Coronary artery (tissue), 2 donors: ENCODE results near the gene IGFALS.

Experiments
- DNase-seq: peaks from one replicate; pipeline ENCODE4 v3.0.0-alpha.2; 2017; ENCODE audit warnings: low spot score
- H3K27ac ChIP-seq, 2 donors: fragments of 200-600 bp; sonication (generic); one replicate each; pipeline ENCODE4 v1.5.1; 2016 to 2019
- H3K4me3 ChIP-seq: fragments of 200-600 bp; sonication (generic); 2 replicates; pipeline ENCODE4 v1.5.1; 2016; ENCODE audit warnings: mild to moderate bottlenecking, moderate library complexity
- TF ChIP-seq, protein P1 (sequence below): fragments of 200-600 bp; sonication (generic); IDR thresholded peaks from one replicate; pipeline ENCODE4 v1.5.1; 2019; ENCODE audit warnings: antibody characterized with exemption

The IGFALS gene

DNA sequence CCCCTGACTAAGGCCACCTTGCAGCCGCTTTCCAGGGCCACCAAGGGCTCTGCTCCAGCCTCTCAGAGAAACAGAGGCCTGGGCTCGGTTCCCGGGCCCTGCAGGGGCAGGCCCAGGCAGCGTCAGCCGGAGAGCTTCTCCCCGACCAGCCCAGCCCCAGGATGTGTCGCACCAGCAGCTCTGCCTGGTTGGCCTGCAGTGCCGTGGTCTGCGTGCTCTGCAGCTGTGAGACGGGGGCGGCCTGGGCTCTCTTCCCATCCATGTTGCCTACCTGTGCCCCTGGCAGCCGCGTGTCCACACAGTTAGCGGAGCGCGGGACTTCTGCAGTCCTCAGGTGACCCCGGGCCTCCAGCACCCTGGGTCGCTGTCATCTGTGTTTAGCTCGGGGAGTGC lies 4.8 kb downstream of the IGFALS start:
- no peak overlapping the region for H3K4me3 ChIP-seq
- no peak overlapping the region for H3K27ac ChIP-seq
- TF ChIP-seq, protein P1, sequence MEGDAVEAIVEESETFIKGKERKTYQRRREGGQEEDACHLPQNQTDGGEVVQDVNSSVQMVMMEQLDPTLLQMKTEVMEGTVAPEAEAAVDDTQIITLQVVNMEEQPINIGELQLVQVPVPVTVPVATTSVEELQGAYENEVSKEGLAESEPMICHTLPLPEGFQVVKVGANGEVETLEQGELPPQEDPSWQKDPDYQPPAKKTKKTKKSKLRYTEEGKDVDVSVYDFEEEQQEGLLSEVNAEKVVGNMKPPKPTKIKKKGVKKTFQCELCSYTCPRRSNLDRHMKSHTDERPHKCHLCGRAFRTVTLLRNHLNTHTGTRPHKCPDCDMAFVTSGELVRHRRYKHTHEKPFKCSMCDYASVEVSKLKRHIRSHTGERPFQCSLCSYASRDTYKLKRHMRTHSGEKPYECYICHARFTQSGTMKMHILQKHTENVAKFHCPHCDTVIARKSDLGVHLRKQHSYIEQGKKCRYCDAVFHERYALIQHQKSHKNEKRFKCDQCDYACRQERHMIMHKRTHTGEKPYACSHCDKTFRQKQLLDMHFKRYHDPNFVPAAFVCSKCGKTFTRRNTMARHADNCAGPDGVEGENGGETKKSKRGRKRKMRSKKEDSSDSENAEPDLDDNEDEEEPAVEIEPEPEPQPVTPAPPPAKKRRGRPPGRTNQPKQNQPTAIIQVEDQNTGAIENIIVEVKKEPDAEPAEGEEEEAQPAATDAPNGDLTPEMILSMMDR: no peak
- no peak for DNase-seq

DNA sequence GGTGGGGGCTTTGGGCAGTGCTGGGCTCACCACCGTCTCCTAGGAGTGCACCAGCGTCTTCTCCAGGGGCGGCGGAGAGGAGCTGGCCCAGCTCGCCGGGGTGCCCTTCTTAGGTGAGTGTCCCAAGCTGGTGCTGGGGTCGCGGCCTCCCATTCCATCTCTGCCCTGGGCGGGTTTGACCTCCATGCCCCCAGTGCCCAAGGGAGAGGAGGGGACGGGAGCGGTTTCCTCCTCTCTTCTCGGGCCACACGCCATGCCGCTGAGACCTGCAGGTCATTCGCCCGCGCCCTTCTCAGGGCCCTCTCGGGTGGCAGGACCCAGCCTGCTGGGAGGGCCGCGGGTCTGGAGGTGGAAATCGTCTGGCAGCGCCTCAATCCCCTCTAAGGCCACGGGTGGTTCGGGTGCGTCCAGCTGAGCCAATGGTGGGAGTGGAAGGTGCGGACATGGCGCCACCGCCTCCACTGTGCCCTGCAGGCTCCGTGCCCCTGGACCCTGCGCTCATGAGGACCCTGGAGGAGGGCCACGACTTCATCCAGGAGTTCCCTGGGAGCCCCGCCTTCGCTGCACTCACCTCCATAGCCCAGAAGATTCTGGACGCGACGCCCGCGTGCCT lies 5.3 kb downstream of the IGFALS start:
- DNase-seq: no peak
- TF ChIP-seq, protein P1: no peak
- Histone ChIP-seq H3K27ac (no peak overlapping the region), H3K4me3 (no peak overlapping the region)

DNA sequence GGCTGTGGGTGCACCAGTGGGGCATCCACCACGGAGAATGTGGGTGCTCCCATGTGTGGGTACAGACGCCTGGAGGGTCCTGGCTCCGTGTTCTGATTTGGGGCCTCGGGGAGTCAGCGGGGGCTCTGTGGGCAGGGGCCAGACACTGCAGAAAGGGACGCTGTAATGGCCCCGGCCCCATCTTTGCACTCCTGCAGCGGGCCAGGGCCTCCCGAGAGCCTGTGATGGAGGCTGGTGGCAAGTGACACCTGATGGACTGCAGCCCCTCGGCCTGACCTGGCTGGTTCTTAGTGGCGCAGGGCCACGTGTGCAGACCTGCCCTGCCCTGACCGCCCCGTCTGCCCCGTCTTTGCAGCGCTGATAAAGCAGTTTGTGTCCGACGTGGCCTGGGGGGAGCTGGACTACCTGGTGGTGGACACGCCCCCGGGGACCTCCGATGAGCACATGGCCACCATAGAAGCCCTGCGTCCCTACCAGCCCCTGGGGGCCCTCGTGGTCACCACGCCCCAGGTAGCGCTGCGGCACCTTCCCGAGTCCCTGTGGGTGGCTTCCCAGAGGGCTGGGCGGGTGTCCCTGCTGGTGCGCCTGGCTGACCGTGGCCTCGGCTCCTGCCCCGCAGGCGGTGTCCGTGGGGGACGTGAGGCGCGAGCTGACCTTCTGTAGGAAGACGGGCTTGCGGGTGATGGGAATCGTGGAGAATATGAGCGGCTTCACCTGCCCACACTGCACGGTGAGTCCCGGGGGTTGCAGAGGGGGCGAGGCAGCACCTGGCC lies 6.0 kb downstream of the IGFALS start:
- TF ChIP-seq, protein P1: no peak
- DNase-seq: no peak
- Histone ChIP-seq H3K27ac (no peak overlapping the region), H3K4me3 (no peak overlapping the region)

DNA sequence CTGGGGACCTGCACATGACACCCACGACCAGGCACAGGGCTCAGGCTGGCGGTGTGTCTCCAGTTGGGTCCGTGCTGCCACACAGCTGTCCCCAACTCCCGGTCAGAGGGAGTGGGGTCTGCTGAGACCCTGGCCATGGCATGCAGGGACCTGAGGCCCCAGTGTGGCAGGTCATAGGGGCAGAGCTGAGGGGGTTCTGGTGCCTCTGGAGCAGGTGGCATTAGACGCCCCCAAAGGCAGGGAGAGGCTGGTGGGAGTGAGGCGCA lies 6.5 kb downstream of the IGFALS start:
- Histone ChIP-seq H3K4me3 (no peak overlapping the region), H3K27ac (no peak overlapping the region)
- TF ChIP-seq, protein P1: no peak
- no peak for DNase-seq

DNA sequence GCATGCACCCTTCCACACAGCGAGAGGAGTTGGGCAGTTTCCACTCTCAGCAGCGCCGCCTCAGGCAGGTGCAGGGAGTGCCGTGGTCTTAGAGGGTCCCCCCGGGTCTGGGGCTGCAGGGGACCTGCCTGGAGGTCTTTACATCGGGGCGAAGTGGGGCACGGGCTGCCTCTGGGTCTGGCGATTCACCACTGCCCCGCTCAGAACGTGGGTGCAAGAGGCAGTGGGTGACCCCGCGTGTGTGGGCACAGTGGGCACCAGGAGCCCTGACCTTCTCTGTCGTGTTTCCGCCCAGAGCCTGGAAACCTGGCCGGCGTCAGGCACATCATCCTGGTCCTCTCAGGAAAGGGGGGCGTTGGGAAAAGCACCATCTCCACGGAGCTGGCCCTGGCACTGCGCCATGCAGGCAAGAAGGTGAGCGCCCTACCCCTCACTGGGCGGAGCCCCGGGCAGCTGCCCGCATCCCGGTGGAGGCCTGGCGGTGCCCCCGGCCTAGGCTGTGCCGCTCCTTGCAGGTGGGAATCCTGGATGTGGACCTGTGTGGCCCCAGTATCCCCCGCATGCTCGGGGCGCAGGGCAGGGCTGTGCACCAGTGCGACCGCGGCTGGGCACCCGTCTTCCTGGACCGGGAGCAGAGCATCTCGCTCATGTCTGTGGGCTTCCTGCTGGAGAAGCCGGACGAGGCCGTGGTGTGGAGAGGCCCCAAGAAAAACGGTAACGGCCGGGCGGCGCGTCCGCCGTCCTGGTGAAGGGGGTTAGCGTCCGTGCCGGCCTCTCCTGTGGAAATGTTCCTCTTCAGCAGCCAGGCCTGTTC lies 7.1 kb downstream of the IGFALS start:
- TF ChIP-seq, protein P1: no peak
- Histone ChIP-seq H3K4me3 (no peak overlapping the region), H3K27ac (no peak overlapping the region)
- no peak for DNase-seq

DNA sequence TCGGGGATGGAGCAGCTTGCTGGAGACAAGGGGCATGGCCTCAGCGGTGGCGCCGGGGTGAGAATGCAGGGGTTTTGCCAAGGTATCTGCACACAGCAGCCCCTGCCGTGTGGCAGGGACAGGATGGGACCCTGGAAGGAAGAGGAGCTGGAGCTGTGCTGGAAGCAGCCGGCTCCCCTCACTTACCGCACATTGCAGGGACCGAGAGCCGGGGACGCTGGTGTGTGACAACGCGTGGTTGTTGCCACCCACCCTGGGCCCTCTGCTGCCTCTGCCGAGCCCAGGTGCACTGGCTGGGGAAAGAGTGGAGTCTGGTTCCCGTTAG lies 7.7 kb downstream of the IGFALS start:
- no peak overlapping the region for H3K27ac ChIP-seq
- no peak for DNase-seq

More for the DNA sequence above, 7.7 kb downstream of the IGFALS start:
- H3K4me3 ChIP-seq: no peak overlapping the region
- TF ChIP-seq, protein P1: no peak
